Lower lobe of right lung (tissue), 2 donors: ENCODE data around the gene SOX10. TPM values are rescaled to one million over a fixed set of nuclear protein-coding genes. Genes with fewer than 3 reads are reported as not detected.

Experiments
- ATAC-seq, 2 donors: fragments of 200-7000 bp; cut with Tn5 transposase; one replicate each; pipeline ENCODE4 v1.9.1; 2020 to 2022; ENCODE audit warnings: mild to moderate bottlenecking in 2 of 2, moderate library complexity in 2 of 2
- DNase-seq: peaks from one replicate; pipeline ENCODE4 v3.0.0-alpha.2; 2020
- H3K27ac ChIP-seq: fragments of 200-600 bp; one replicate; pipeline ENCODE4 v1.8.0; 2022
- H3K27me3 ChIP-seq: fragments of 200-600 bp; one replicate; pipeline ENCODE4 v1.8.0; 2022; ENCODE audit warnings: low read depth
- H3K36me3 ChIP-seq: fragments of 200-600 bp; one replicate; pipeline ENCODE4 v1.8.0; 2022; ENCODE audit warnings: mild to moderate bottlenecking
- H3K4me1 ChIP-seq: fragments of 200-600 bp; one replicate; pipeline ENCODE4 v1.8.0; 2022
- H3K4me3 ChIP-seq: fragments of 200-600 bp; one replicate; pipeline ENCODE4 v1.8.0; 2022; ENCODE audit warnings: mild to moderate bottlenecking
- H3K9me3 ChIP-seq: fragments of 200-600 bp; one replicate; pipeline ENCODE4 v1.8.0; 2022
- CTCF ChIP-seq: fragments of 200-600 bp; IDR thresholded peaks from one replicate; pipeline ENCODE4 v1.8.0; 2022; ENCODE audit warnings: antibody characterized with exemption, mild to moderate bottlenecking
- intact Hi-C: fragments of 100-400 bp; cut with DNase I; formaldehyde crosslinking; loops from one replicate; pipeline ENCODE4 v1.11.0; 2022
- long read RNA-seq: library from polyadenylated mRNA; unstranded; transcript quantifications from one replicate; pipeline ENCODE4 v2.0.0, GENCODE V29; 2021
- total RNA-seq: library from RNA; stranded (reverse); fragmentation: NEBNext Ultra II Directional; extraction: Animal tissue kit (Norgen Biotek cat#: 25700); gene quantifications from one replicate; pipeline ENCODE4 v1.2.1, GENCODE V29; 2021
- donor health status: DM: no; HTN: yes; CAD: no; lungs with severe emphysema.

The SOX10 gene
- not detected for total RNA-seq
- long read RNA-seq, partial matches to known transcripts: 0 of 3 reads
- long read RNA-seq, other reads (novel, unspliced or antisense): 3 of 3 reads

GRCh38 chr22:37983860-37984791, at the start of gene SOX10:
Gene SOX10, minus strand, starts transcription at chr22:37984555. Its CDS starts 771 bp downstream, at chr22:37983784.
- Histone ChIP-seq H3K27me3 (no peaks in the 10 kb centered on the region), H3K27ac (no peak within 1 kb of the TSS), H3K9me3 (no peaks in the 10 kb centered on the region), H3K4me1 (no peaks in the 10 kb centered on the region), H3K36me3 (no peaks in the 10 kb centered on the region), H3K4me3 (no peak within 1 kb of the TSS)
- DNase-seq: no peak
- intact Hi-C loops: no loop called here
- no peak for TF ChIP-seq CTCF
- no peak for ATAC-seq

- intact Hi-C loops: no loop called here
- Histone ChIP-seq H3K27ac (peak overlapping the region; percentile 65), H3K4me3 (no peak overlapping the region), H3K9me3 (no peaks in the 10 kb centered on the region), H3K4me1 (peaks cover 24% of the 10 kb centered on the region), H3K27me3 (no peaks in the 10 kb centered on the region), H3K36me3 (no peaks in the 10 kb centered on the region)
- TF ChIP-seq CTCF: no peak
- ATAC-seq (peak in 1 of 2 donors; percentile 17), DNase-seq (peak; percentile 42)
Observed at GRCh38 chr22:38033522-38034277, 49.3 kb upstream of the SOX10 start.

DNA sequence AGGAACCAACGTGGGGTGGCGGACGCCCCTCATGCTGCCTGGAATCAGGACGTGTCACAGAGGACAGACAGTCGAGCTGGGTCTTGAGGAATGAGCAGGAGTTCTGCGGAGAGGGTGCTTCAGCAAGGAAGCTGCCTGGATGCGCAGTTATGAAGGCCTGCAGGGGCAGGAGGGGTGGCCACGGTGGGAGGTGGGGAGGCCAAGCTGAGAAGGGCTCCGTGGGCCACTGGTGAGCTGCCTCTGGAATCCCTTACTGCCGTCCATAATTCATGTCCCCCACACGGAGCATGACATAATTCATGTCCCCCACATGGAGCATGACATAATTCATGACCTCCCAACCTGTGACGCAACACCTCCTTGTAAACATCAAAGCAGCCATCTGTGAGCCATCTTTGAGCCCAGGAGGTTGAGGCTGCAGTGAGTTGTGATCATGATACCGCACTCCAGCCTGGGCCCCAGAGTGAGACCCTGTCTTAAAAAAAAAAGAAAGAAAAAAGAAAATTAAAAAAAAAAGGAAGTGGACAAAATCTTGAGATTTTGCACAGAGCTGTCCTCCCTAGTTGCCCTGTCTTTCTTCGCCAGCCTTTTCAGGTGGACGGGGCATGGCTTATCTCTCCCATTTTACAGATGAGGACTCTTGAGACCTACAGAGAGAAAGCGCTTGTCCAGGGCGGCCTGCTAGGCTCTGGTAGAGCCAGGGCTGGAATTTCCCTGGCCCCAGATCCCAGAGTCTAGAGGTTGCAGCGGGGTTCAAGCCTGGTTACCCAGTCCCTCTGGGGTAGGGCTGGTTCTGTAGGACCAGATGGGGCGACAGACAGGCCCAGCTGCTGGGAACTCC, 48.5 kb upstream of the SOX10 start:
- intact Hi-C loops: no loop called here
- Histone ChIP-seq H3K4me3 (no peak overlapping the region), H3K27me3 (no peaks in the 10 kb centered on the region), H3K4me1 (peaks cover 24% of the 10 kb centered on the region), H3K9me3 (no peaks in the 10 kb centered on the region), H3K36me3 (no peaks in the 10 kb centered on the region), H3K27ac (peak overlapping the region; percentile 65)
- TF ChIP-seq CTCF: no peak
- DNase-seq: no peak
- peak in 1 of 2 donors; percentile 13 for ATAC-seq

GRCh38 chr22:38031491-38031890, 47.1 kb upstream of the SOX10 start:
- Histone ChIP-seq H3K9me3 (no peaks in the 10 kb centered on the region), H3K4me3 (no peak overlapping the region), H3K4me1 (peaks cover 24% of the 10 kb centered on the region), H3K27me3 (no peaks in the 10 kb centered on the region), H3K27ac (no peak overlapping the region), H3K36me3 (no peaks in the 10 kb centered on the region)
- intact Hi-C loops: no loop called here
- DNase-seq (no peak), ATAC-seq (no peak)
- TF ChIP-seq CTCF: no peak
